ENCODE data around the gene NATD1. TPM values are rescaled to one million over a fixed set of nuclear protein-coding genes. Genes with fewer than 3 reads are reported as not detected.
A peak's percentile ranks its signal among the peaks of the same experiment; 100 is the strongest.

The NATD1 gene
- total RNA-seq, 1 experiment from 2014 or later, result 0.75 TPM

- ChIA-PET CTCF (no interaction called here), POLR2A (ENCODE audit: low non-redundant PET) (no interaction called here)
- intact Hi-C loops (cut with micrococcal nuclease; ENCODE audit: unreplicated experiment), result loop anchor here (2.0 to 5.0 kb wide), 2 partner anchors 174 to 241 kb away; partner anchors contain the start of gene USP22
- Histone ChIP-seq H3K36me3 (ENCODE audit: insufficient read depth, low read length, poor library complexity, severe bottlenecking) (no peaks in the 10 kb centered on the region), H3K9me3 (ENCODE audit: low read depth, low read length, poor library complexity, severe bottlenecking) (no peaks in the 10 kb centered on the region), H3K4me3 (ENCODE audit: low read depth, low read length, poor library complexity, severe bottlenecking) (peak overlapping the region; percentile 88), H3K4me1 (ENCODE audit: insufficient read depth, low read length, poor library complexity, severe bottlenecking) (peaks cover 34% of the 10 kb centered on the region), H3K27me3 (replicated peaks; ENCODE audit: insufficient read depth, low read depth, low read length, poor library complexity) (no peaks in the 10 kb centered on the region), H3K27ac (ENCODE audit: low read depth, low read length, poor library complexity, severe bottlenecking) (no peak overlapping the region)
- no TSS peak for BruUV-seq (replicated peaks)
- no peak for TF ChIP-seq EZH2 (IDR thresholded peaks at IDR 0.05; ENCODE audit: borderline replicate concordance, low read depth, low read length, poor library complexity, severe bottlenecking)
- TF ChIP-seq, protein P1, sequence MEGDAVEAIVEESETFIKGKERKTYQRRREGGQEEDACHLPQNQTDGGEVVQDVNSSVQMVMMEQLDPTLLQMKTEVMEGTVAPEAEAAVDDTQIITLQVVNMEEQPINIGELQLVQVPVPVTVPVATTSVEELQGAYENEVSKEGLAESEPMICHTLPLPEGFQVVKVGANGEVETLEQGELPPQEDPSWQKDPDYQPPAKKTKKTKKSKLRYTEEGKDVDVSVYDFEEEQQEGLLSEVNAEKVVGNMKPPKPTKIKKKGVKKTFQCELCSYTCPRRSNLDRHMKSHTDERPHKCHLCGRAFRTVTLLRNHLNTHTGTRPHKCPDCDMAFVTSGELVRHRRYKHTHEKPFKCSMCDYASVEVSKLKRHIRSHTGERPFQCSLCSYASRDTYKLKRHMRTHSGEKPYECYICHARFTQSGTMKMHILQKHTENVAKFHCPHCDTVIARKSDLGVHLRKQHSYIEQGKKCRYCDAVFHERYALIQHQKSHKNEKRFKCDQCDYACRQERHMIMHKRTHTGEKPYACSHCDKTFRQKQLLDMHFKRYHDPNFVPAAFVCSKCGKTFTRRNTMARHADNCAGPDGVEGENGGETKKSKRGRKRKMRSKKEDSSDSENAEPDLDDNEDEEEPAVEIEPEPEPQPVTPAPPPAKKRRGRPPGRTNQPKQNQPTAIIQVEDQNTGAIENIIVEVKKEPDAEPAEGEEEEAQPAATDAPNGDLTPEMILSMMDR (conservative IDR thresholded peaks at IDR 0.05; ENCODE audit: low read depth, low read length), result no peak
- DNase-seq (ENCODE audit: low spot score), result no peak
These were observed 30.5 kb upstream of the NATD1 start for GRCh38 chr17:21283482-21284318.

- H3K4me3 ChIP-seq (ENCODE audit: low read depth, low read length, poor library complexity, severe bottlenecking), result no peak overlapping the region
- no peaks in the 10 kb centered on the region for H3K36me3 ChIP-seq (ENCODE audit: insufficient read depth, low read length, poor library complexity, severe bottlenecking)
- H3K27me3 ChIP-seq (replicated peaks; ENCODE audit: insufficient read depth, low read depth, low read length, poor library complexity), result no peaks in the 10 kb centered on the region
- TF ChIP-seq, protein P1 (conservative IDR thresholded peaks at IDR 0.05; ENCODE audit: low read depth, low read length), result no peak
- TF ChIP-seq EZH2 (IDR thresholded peaks at IDR 0.05; ENCODE audit: borderline replicate concordance, low read depth, low read length, poor library complexity, severe bottlenecking), result no peak
- peaks cover 26% of the 10 kb centered on the region for H3K4me1 ChIP-seq (ENCODE audit: insufficient read depth, low read length, poor library complexity, severe bottlenecking)
- DNase-seq (ENCODE audit: low spot score), result no peak
- ChIA-PET CTCF (interaction anchor here (0.8 kb wide), 1 partner anchor 229 kb away, joined by 4 read pairs; no protein-coding TSS in a partner anchor), POLR2A (ENCODE audit: low non-redundant PET) (no interaction called here)
- no TSS peak for BruUV-seq (replicated peaks)
- no peaks in the 10 kb centered on the region for H3K9me3 ChIP-seq (ENCODE audit: low read depth, low read length, poor library complexity, severe bottlenecking)
- no peak overlapping the region for H3K27ac ChIP-seq (ENCODE audit: low read depth, low read length, poor library complexity, severe bottlenecking)
- intact Hi-C loops (cut with micrococcal nuclease; ENCODE audit: unreplicated experiment), result loop anchor here (5.0 kb wide), 1 partner anchor 174 kb away; no protein-coding TSS in a partner anchor
These were observed 29.6 kb upstream of the NATD1 start for GRCh38 chr17:21282850-21283249.

- TF ChIP-seq EZH2 (IDR thresholded peaks at IDR 0.05; ENCODE audit: borderline replicate concordance, low read depth, low read length, poor library complexity, severe bottlenecking), result no peak
- TF ChIP-seq, protein P1 (conservative IDR thresholded peaks at IDR 0.05; ENCODE audit: low read depth, low read length), result no peak
- intact Hi-C loops (cut with micrococcal nuclease; ENCODE audit: unreplicated experiment), result loop anchor here (5.0 kb wide), 1 partner anchor 175 kb away; no protein-coding TSS in a partner anchor
- CTCF ChIA-PET, result interaction anchor here (0.8 to 0.9 kb wide), 2 partner anchors 229 to 231 kb away, joined by 3 to 4 read pairs; no protein-coding TSS in a partner anchor
- Histone ChIP-seq H3K4me1 (ENCODE audit: insufficient read depth, low read length, poor library complexity, severe bottlenecking) (peaks cover 20% of the 10 kb centered on the region), H3K4me3 (ENCODE audit: low read depth, low read length, poor library complexity, severe bottlenecking) (no peak overlapping the region), H3K27me3 (replicated peaks; ENCODE audit: insufficient read depth, low read depth, low read length, poor library complexity) (no peaks in the 10 kb centered on the region), H3K9me3 (ENCODE audit: low read depth, low read length, poor library complexity, severe bottlenecking) (no peaks in the 10 kb centered on the region), H3K27ac (ENCODE audit: low read depth, low read length, poor library complexity, severe bottlenecking) (no peak overlapping the region), H3K36me3 (ENCODE audit: insufficient read depth, low read length, poor library complexity, severe bottlenecking) (no peaks in the 10 kb centered on the region)
- BruUV-seq (replicated peaks), result no TSS peak
- peak; percentile 72 for DNase-seq (ENCODE audit: low spot score)
- POLR2A ChIA-PET (ENCODE audit: low non-redundant PET), result no interaction called here
These were observed 29.0 kb upstream of the NATD1 start for GRCh38 chr17:21282231-21282630.
